Stimulated activated CD8-positive, alpha-beta memory T cell treated with anti-CD3 and anti-CD28 coated beads, Interleukin-4, amount 100 ng/mL, for 24 hours (primary cell): ENCODE results near the gene ADAMTS2.
"Not testable (repeated sequence)": the region's sequence is repeated elsewhere in the genome, so short reads cannot be mapped to it uniquely, and the experiment has no call there.

ENCODE experiments used
- DNase-seq: peaks from one replicate; pipeline ENCODE4 v3.0.0-alpha.2; 2020; ENCODE audit warnings: low read depth

Gene ADAMTS2

GRCh38 chr5:179296150-179296821 is 49.0 kb downstream of the ADAMTS2 start:
- DNase-seq = no peak

GRCh38 chr5:179295778-179296149 is 49.5 kb downstream of the ADAMTS2 start:
- DNase-seq = no peak

- DNase-seq = no peak
These were observed 50.1 kb downstream of the ADAMTS2 start for GRCh38 chr5:179294891-179295777.

GRCh38 chr5:179294131-179294780 is 51.0 kb downstream of the ADAMTS2 start:
- no peak for DNase-seq

GRCh38 chr5:179292681-179293635 is 52.3 kb downstream of the ADAMTS2 start:
- DNase-seq = no peak

GRCh38 chr5:179292202-179292601 is 53.1 kb downstream of the ADAMTS2 start:
- no peak for DNase-seq

- no peak for DNase-seq
These were observed 54.4 kb downstream of the ADAMTS2 start for GRCh38 chr5:179290681-179291540.

GRCh38 chr5:179289756-179290385 is 55.4 kb downstream of the ADAMTS2 start:
- DNase-seq = no peak

- no peak for DNase-seq
These were observed 56.5 kb downstream of the ADAMTS2 start for GRCh38 chr5:179288809-179289185.

- no peak for DNase-seq
These were observed 57.0 kb downstream of the ADAMTS2 start for GRCh38 chr5:179288101-179288808.

GRCh38 chr5:179287631-179288030 is 57.6 kb downstream of the ADAMTS2 start:
- DNase-seq = no peak

- DNase-seq = no peak
These were observed 58.2 kb downstream of the ADAMTS2 start for GRCh38 chr5:179287071-179287470.

- not testable (repeated sequence) for DNase-seq
These were observed 59.5 kb downstream of the ADAMTS2 start for GRCh38 chr5:179285776-179286162.

- no peak for DNase-seq
These were observed 60.3 kb downstream of the ADAMTS2 start for GRCh38 chr5:179284751-179285631.

GRCh38 chr5:179283908-179284307 is 61.4 kb downstream of the ADAMTS2 start:
- DNase-seq = not testable (repeated sequence)

- DNase-seq = no peak
These were observed 63.6 kb downstream of the ADAMTS2 start for GRCh38 chr5:179281694-179282093.

GRCh38 chr5:179280095-179280490 is 65.2 kb downstream of the ADAMTS2 start:
- no peak for DNase-seq

GRCh38 chr5:179279347-179280094 is 65.7 kb downstream of the ADAMTS2 start:
- DNase-seq = no peak
